Measurements from ENCODE around the gene PAM16.

DNA sequence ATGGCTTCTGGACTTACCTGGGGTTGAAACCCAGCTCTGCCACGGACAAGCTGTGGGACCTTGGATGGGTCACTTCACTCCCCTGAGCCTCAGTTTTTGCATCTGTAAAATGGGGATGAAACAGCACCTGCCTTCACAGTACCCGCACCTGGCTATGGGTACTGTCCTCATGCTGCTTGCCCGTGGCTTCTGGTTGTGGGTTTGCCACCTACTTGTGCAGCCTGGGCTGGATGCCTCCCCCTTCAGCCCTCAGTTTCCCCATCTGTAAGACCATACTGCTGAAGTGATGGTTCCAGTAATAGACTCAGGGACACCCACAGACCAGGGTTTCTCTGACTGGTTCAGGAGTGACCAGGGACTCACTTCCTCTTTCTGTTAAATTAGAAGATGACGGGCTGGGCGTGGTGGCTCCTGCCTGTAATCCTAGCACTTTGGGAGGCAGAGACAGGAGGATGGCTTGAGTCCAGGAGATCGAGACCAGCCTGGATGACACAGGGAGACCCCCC is 25.8 kb downstream of the PAM16 start:
- no peak for TF ChIP-seq ZNF274 (IDR thresholded peaks at IDR 0.05; ENCODE audit: low read depth, low read length)
- no peak for TF ChIP-seq YY1 (IDR thresholded peaks at IDR 0.05; ENCODE audit: insufficient read depth, insufficient read length)

All from NT2/D1 (cell line).